GM12892 (cell line): ENCODE measurements around the gene ABCB8.

Experiments used
- POLR2A ChIP-seq: IDR thresholded peaks from 2 replicates; pipeline ENCODE4 v1.6.1; 2011; ENCODE audit warnings: low read depth, low read length, control low read depth
- POLR2AphosphoS5 ChIP-seq: IDR thresholded peaks from 2 replicates; pipeline ENCODE4 v1.6.1; 2011; ENCODE audit warnings: low read depth, low read length, control low read depth
- TAF1 ChIP-seq: IDR thresholded peaks from 2 replicates; pipeline ENCODE4 v1.6.1; 2011; ENCODE audit warnings: low read depth, mild to moderate bottlenecking, control low read depth, low read length, borderline replicate concordance

DNA sequence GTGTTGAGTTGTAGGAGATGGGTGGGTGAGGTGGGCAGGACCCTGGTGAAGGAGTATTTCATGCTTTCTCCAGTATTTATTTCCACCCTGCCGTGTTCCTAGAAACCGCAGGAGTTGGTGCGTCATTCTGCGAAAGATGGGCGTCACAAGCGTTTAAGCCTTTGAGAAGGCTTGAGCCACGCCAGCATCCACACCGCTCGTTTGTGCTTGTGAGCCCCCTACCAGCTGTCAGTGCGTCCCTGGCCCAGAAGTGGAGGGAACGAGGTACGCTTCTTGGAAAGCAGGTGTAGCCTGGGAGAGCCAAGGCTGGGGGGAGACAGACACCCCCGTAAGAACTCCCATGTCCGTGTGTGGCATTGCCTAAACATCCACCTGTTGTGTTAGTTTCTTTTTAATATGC lies 63.7 kb downstream of the ABCB8 start:
- no peak for TF ChIP-seq TAF1
- no peak for TF ChIP-seq POLR2A
- TF ChIP-seq POLR2AphosphoS5, result no peak
